DND-41 (cell line): ENCODE results near the gene ASB18.

Experiments used
- ATAC-seq: fragments of 200-7000 bp; cut with Tn5 transposase; 3 replicates; pipeline ENCODE4 v1.9.1; 2021; ENCODE audit warnings: low read depth; ENCODE audit not compliant: insufficient read depth
- DNase-seq: peaks from one replicate; pipeline ENCODE4 v3.0.0-alpha.2; 2020
- H2AFZ ChIP-seq: 2 replicates; pipeline ENCODE4 v1.6.0; 2012; ENCODE audit warnings: low read depth, low read length
- H3K27ac ChIP-seq: 2 replicates; pipeline ENCODE4 v1.5.1; 2012; ENCODE audit warnings: low read length, inconsistent platforms
- H3K27me3 ChIP-seq: fragments of 200-600 bp; sonication (generic); 2 replicates; pipeline ENCODE4 v1.6.0; 2012; ENCODE audit warnings: low read length, mild to moderate bottlenecking, inconsistent platforms; ENCODE audit not compliant: insufficient read depth, poor library complexity
- H3K36me3 ChIP-seq: 2 replicates; pipeline ENCODE4 v1.5.1; 2012; ENCODE audit warnings: low read length, inconsistent platforms; ENCODE audit not compliant: insufficient read depth
- H3K4me1 ChIP-seq: 2 replicates; pipeline ENCODE4 v1.5.1; 2012; ENCODE audit warnings: mild to moderate bottlenecking, low read length; ENCODE audit not compliant: insufficient read depth
- H3K4me2 ChIP-seq: 2 replicates; pipeline ENCODE4 v1.6.0; 2012; ENCODE audit warnings: mild to moderate bottlenecking, moderate library complexity, low read length, inconsistent platforms; ENCODE audit not compliant: insufficient read depth
- H3K4me3 ChIP-seq, 2 experiments: fragments of 200-600 bp in 1 of 2; shearing (Covaris generic) in 1 of 2; 2 replicates each; pipeline ENCODE4 v1.5.1; 2012 to 2016; ENCODE audit warnings: inconsistent platforms in 2 of 2, low read length in 2 of 2, mild to moderate bottlenecking in 2 of 2, low read depth in 1 of 2, moderate library complexity in 1 of 2
- H3K79me2 ChIP-seq: 2 replicates; pipeline ENCODE4 v1.6.0; 2012; ENCODE audit warnings: low read length, inconsistent platforms; ENCODE audit not compliant: insufficient read depth
- H3K9ac ChIP-seq: 2 replicates; pipeline ENCODE4 v1.6.0; 2012; ENCODE audit warnings: low read depth, mild to moderate bottlenecking, inconsistent platforms, low read length, moderate library complexity
- H3K9me3 ChIP-seq: 2 replicates; pipeline ENCODE4 v1.5.1; 2012; ENCODE audit warnings: low read length, moderate library complexity, mild to moderate bottlenecking, inconsistent platforms; ENCODE audit not compliant: insufficient read depth, severe bottlenecking
- H4K20me1 ChIP-seq: 2 replicates; pipeline ENCODE4 v1.6.0; 2012; ENCODE audit warnings: low read length; ENCODE audit not compliant: insufficient read depth
- CTCF ChIP-seq: IDR thresholded peaks from 2 replicates; pipeline ENCODE4 v1.5.1; 2012; ENCODE audit warnings: borderline replicate concordance, low read length, moderate library complexity, mild to moderate bottlenecking; ENCODE audit not compliant: poor library complexity, severe bottlenecking; ENCODE audit errors: extremely low read depth
- EZH2 ChIP-seq: IDR thresholded peaks from 3 replicates; pipeline ENCODE4 v1.6.1; 2012; ENCODE audit warnings: borderline replicate concordance, low read depth, mild to moderate bottlenecking, moderate library complexity, low read length, inconsistent platforms; ENCODE audit not compliant: severe bottlenecking

The ASB18 gene

GRCh38 chr2:236223675-236224074 is 40.5 kb downstream of the ASB18 start:
- peaks cover 4% of the 10 kb centered on the region for H3K27me3 ChIP-seq
- no peak overlapping the region for H2AFZ ChIP-seq
- no peaks in the 10 kb centered on the region for H3K36me3 ChIP-seq
- no peak overlapping the region for H3K4me2 ChIP-seq
- ATAC-seq, result no peak
- no peaks in the 10 kb centered on the region for H3K9me3 ChIP-seq
- H3K4me3 ChIP-seq, result no peak overlapping the region
- no peak overlapping the region for H3K9ac ChIP-seq
- H3K4me1 ChIP-seq, result no peaks in the 10 kb centered on the region
- no peaks in the 10 kb centered on the region for H3K79me2 ChIP-seq
- H4K20me1 ChIP-seq, result no peaks in the 10 kb centered on the region
- DNase-seq, result no peak
- H3K27ac ChIP-seq, result no peak overlapping the region
- no peak for TF ChIP-seq EZH2
- TF ChIP-seq CTCF, result no peak

GRCh38 chr2:236221798-236222197 is 42.4 kb downstream of the ASB18 start:
- H3K27ac ChIP-seq, result no peak overlapping the region

GRCh38 chr2:236219411-236219810 is 44.8 kb downstream of the ASB18 start:
- no peaks in the 10 kb centered on the region for H3K79me2 ChIP-seq
- no peak for ATAC-seq
- DNase-seq, result no peak
- no peaks in the 10 kb centered on the region for H3K4me1 ChIP-seq
- no peaks in the 10 kb centered on the region for H3K36me3 ChIP-seq
- no peaks in the 10 kb centered on the region for H4K20me1 ChIP-seq
- no peak overlapping the region for H2AFZ ChIP-seq
- H3K27me3 ChIP-seq, result no peaks in the 10 kb centered on the region
- TF ChIP-seq CTCF (no peak), EZH2 (no peak)
- no peak overlapping the region for H3K4me3 ChIP-seq
- H3K4me2 ChIP-seq, result no peak overlapping the region
- no peaks in the 10 kb centered on the region for H3K9me3 ChIP-seq
- no peak overlapping the region for H3K9ac ChIP-seq
- H3K27ac ChIP-seq, result no peak overlapping the region

More at GRCh38 chr2:236221798-236222197, 42.4 kb downstream of the ASB18 start:
- DNase-seq (no peak), ATAC-seq (no peak)
- H3K27me3 ChIP-seq, result peaks cover 4% of the 10 kb centered on the region
- no peak overlapping the region for H2AFZ ChIP-seq
- no peak for TF ChIP-seq EZH2
- H3K9ac ChIP-seq, result no peak overlapping the region
- H3K9me3 ChIP-seq, result no peaks in the 10 kb centered on the region
- no peaks in the 10 kb centered on the region for H3K36me3 ChIP-seq
- no peaks in the 10 kb centered on the region for H3K4me1 ChIP-seq
- no peaks in the 10 kb centered on the region for H4K20me1 ChIP-seq
- H3K4me2 ChIP-seq, result no peak overlapping the region
- H3K79me2 ChIP-seq, result no peaks in the 10 kb centered on the region
- H3K4me3 ChIP-seq, result no peak overlapping the region

- no peaks in the 10 kb centered on the region for H3K79me2 ChIP-seq
- H3K9ac ChIP-seq, result no peak overlapping the region
Observed at GRCh38 chr2:236217926-236218325, 46.3 kb downstream of the ASB18 start.

More at GRCh38 chr2:236217926-236218325, 46.3 kb downstream of the ASB18 start:
- Histone ChIP-seq H3K27ac (no peak overlapping the region), H3K36me3 (no peaks in the 10 kb centered on the region), H3K4me3 (no peak overlapping the region), H3K4me2 (no peak overlapping the region), H3K4me1 (no peaks in the 10 kb centered on the region), H2AFZ (no peak overlapping the region), H4K20me1 (no peaks in the 10 kb centered on the region), H3K9me3 (no peaks in the 10 kb centered on the region), H3K27me3 (no peaks in the 10 kb centered on the region)
- no peak for DNase-seq
- TF ChIP-seq EZH2, result no peak
- no peak for TF ChIP-seq CTCF
- ATAC-seq, result no peak
